ENCODE measurements around the gene SSX2IP. TPM values are rescaled to one million over a fixed set of nuclear protein-coding genes. Genes with fewer than 3 reads are reported as not detected.

Gene SSX2IP
- total and polyA plus RNA-seq, 7 donors: 2.2 to 12.8 (median 7.3) TPM

GRCh38 chr1:84686223-84686622 lies 4.0 kb downstream of the SSX2IP start:
- no peak for TF ChIP-seq CTCF (IDR thresholded peaks at IDR 0.05)
- intact Hi-C loops (cut with DNase I): no loop called here
- H3K27ac ChIP-seq: no peak overlapping the region
- no peaks in the 10 kb centered on the region for H3K36me3 ChIP-seq (ENCODE audit: insufficient read depth in 1 of 2, low read depth in 1 of 2)
- WGBS, 3 donors: 86 to 100% (median 92%) methylated on average over 1 of the region's 1 CpG
- ATAC-seq (no peak), DNase-seq (no peak)
- H3K27me3 ChIP-seq (ENCODE audit: insufficient read depth in 3 of 3, low read length in 2 of 3): no peaks in the 10 kb centered on the region
- H3K4me1 ChIP-seq: no peaks in the 10 kb centered on the region
- no peak overlapping the region for H3K4me3 ChIP-seq
- H3K9me3 ChIP-seq: no peaks in the 10 kb centered on the region

DNA sequence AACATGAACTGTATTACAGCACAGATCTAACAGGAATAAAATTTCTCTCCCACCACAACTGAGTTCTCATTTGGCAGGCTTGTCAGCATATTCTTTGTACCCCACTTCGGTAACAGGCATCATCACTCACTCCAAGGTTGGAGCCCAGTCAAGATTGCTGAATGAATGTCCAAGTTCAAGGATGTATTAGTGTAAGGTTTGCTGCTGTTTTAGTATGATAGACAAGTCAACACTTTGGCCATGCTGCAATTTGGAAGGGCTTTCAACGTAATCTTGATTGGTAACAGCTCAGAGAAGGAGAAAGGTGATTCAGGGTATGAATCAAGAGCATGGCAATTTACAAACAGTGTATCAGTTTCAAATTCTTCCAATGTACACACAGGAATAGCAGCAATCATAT lies 6.8 kb downstream of the SSX2IP start:
- DNase-seq (no peak), ATAC-seq (no peak)
- no peak overlapping the region for H3K27ac ChIP-seq
- H3K36me3 ChIP-seq (ENCODE audit: insufficient read depth in 1 of 2, low read depth in 1 of 2): no peaks in the 10 kb centered on the region
- no peaks in the 10 kb centered on the region for H3K9me3 ChIP-seq
- no peaks in the 10 kb centered on the region for H3K4me1 ChIP-seq
- H3K4me3 ChIP-seq: no peak overlapping the region
- intact Hi-C loops (cut with DNase I): no loop called here
- 78 to 97% (median 82%) methylated on average over 2 of the region's 2 CpGs for WGBS, 3 donors
- no peak for TF ChIP-seq CTCF (IDR thresholded peaks at IDR 0.05)
- no peaks in the 10 kb centered on the region for H3K27me3 ChIP-seq (ENCODE audit: insufficient read depth in 3 of 3, low read length in 2 of 3)

GRCh38 chr1:84682047-84682446 lies 8.2 kb downstream of the SSX2IP start:
- Histone ChIP-seq H3K4me3 (no peak overlapping the region), H3K27ac (no peak overlapping the region)
- DNase-seq: no peak

GRCh38 chr1:84677415-84678099 lies 12.7 kb downstream of the SSX2IP start:
- no peak for ATAC-seq
- WGBS, 3 donors: 79 to 82% (median 80%) methylated on average over 7 of the region's 7 CpGs

More at GRCh38 chr1:84682047-84682446, 8.2 kb downstream of the SSX2IP start:
- intact Hi-C loops (cut with DNase I): no loop called here
- Histone ChIP-seq H3K27me3 (ENCODE audit: insufficient read depth in 3 of 3, low read length in 2 of 3) (no peaks in the 10 kb centered on the region), H3K36me3 (ENCODE audit: insufficient read depth in 1 of 2, low read depth in 1 of 2) (no peaks in the 10 kb centered on the region), H3K4me1 (no peaks in the 10 kb centered on the region), H3K9me3 (no peaks in the 10 kb centered on the region)
- no peak for TF ChIP-seq CTCF (IDR thresholded peaks at IDR 0.05)
- ATAC-seq: no peak
- WGBS, 3 donors: 98 to 99% (median 99%) methylated on average over 5 of the region's 5 CpGs

More at GRCh38 chr1:84677415-84678099, 12.7 kb downstream of the SSX2IP start:
- no peak overlapping the region for H3K27ac ChIP-seq
- no peak for DNase-seq
- no peaks in the 10 kb centered on the region for H3K9me3 ChIP-seq
- H3K4me3 ChIP-seq: no peak overlapping the region
- H3K36me3 ChIP-seq (ENCODE audit: insufficient read depth in 1 of 2, low read depth in 1 of 2): no peaks in the 10 kb centered on the region
- intact Hi-C loops (cut with DNase I): loop anchor here in 1 of 2 donors (1.0 kb wide), 1 partner anchor 16 kb away; no protein-coding TSS in a partner anchor
- H3K27me3 ChIP-seq (ENCODE audit: insufficient read depth in 3 of 3, low read length in 2 of 3): no peaks in the 10 kb centered on the region
- no peaks in the 10 kb centered on the region for H3K4me1 ChIP-seq
- no peak for TF ChIP-seq CTCF (IDR thresholded peaks at IDR 0.05)
